CD8-positive, alpha-beta memory T cell (primary cell): ENCODE results near the gene C1QL1. TPM values are rescaled to one million over a fixed set of nuclear protein-coding genes. Genes with fewer than 3 reads are reported as not detected.
A peak's percentile ranks its signal among the peaks of the same experiment; 100 is the strongest.

Experiments
- CTCF ChIA-PET: fragments of 350-600 bp; sonication (Branson Sonifier 250); formaldehyde crosslinking; loops from one replicate; lab custom pipeline; 2021; ENCODE audit warnings: antibody characterized with exemption; lab: Charles Lee
- POLR2A ChIA-PET: fragments of 350-600 bp; sonication (Branson Sonifier 250); formaldehyde crosslinking; loops from one replicate; lab custom pipeline; 2021; ENCODE audit warnings: antibody characterized with exemption; lab: Charles Lee
- DNase-seq, 5 donors: peaks; one replicate each; pipeline versions ENCODE4 v3.0.0 to v3.0.0-alpha.2; 2020 to 2022; ENCODE audit warnings: mixed read lengths in 1 of 5
- H3K27ac ChIP-seq: one replicate; pipeline ENCODE4 v1.7.0; 2013; ENCODE audit warnings: low read depth, mild to moderate bottlenecking, low read length, moderate library complexity
- H3K27me3 ChIP-seq: 2 replicates; pipeline ENCODE4 v1.7.0; 2013; ENCODE audit warnings: low read length, mild to moderate bottlenecking; ENCODE audit not compliant: insufficient read depth, poor library complexity, severe bottlenecking
- H3K36me3 ChIP-seq: 2 replicates; pipeline ENCODE4 v1.7.0; 2013; ENCODE audit warnings: mild to moderate bottlenecking, low read length, moderate library complexity; ENCODE audit not compliant: insufficient read depth
- H3K4me1 ChIP-seq: 2 replicates; pipeline ENCODE4 v1.7.0; 2013; ENCODE audit warnings: mild to moderate bottlenecking, low read length, moderate library complexity; ENCODE audit not compliant: insufficient read depth
- H3K4me3 ChIP-seq: 2 replicates; pipeline ENCODE4 v1.7.0; 2013; ENCODE audit warnings: mild to moderate bottlenecking, low read length
- H3K9me3 ChIP-seq: 2 replicates; pipeline ENCODE4 v1.7.0; 2013; ENCODE audit warnings: mild to moderate bottlenecking, low read length
- H3K27ac Mint-ChIP-seq, 8 donors: one replicate each; pipeline ENCODE4 v1.8.0; 2020 to 2021; ENCODE audit warnings: mixed read lengths in 8 of 8, mild to moderate bottlenecking in 6 of 8, inconsistent platforms in 3 of 8, moderate library complexity in 3 of 8
- H3K27me3 Mint-ChIP-seq, 2 donors: one replicate each; pipeline ENCODE4 v1.8.0; 2020 to 2021; ENCODE audit warnings: mixed read lengths in 2 of 2, mild to moderate bottlenecking in 1 of 2, moderate library complexity in 1 of 2
- H3K36me3 Mint-ChIP-seq, 3 donors: one replicate each; pipeline ENCODE4 v1.8.0; 2020 to 2021; ENCODE audit warnings: mixed read lengths in 3 of 3, inconsistent platforms in 1 of 3, mild to moderate bottlenecking in 1 of 3
- H3K4me1 Mint-ChIP-seq, 3 donors: one replicate each; pipeline ENCODE4 v1.8.0; 2020 to 2021; ENCODE audit warnings: mixed read lengths in 3 of 3, inconsistent platforms in 1 of 3, mild to moderate bottlenecking in 1 of 3
- H3K4me3 Mint-ChIP-seq, 7 donors: one replicate each; pipeline ENCODE4 v1.8.0; 2020 to 2021; ENCODE audit warnings: mixed read lengths in 7 of 7, mild to moderate bottlenecking in 6 of 7, moderate library complexity in 4 of 7, inconsistent platforms in 2 of 7
- H3K9me3 Mint-ChIP-seq, 5 donors: one replicate each; pipeline ENCODE4 v1.8.0; 2020 to 2022; ENCODE audit warnings: mixed read lengths in 5 of 5, mild to moderate bottlenecking in 3 of 5, moderate library complexity in 2 of 5, inconsistent platforms in 1 of 5
- polyA plus RNA-seq: library from polyadenylated mRNA; unstranded; fragments of 300-500 nt; fragmentation: Illumina TruSeq; gene quantifications from one replicate; pipeline ENCODE4 v1.2.3, GENCODE V29; 2021
- total RNA-seq, 2 experiments: library from RNA; stranded (reverse); gene quantifications; one replicate each; pipeline ENCODE4 v1.2.3, GENCODE V29; 2021

C1QL1 gene
- total and polyA plus RNA-seq, 3 experiments from 2014 or later, result not detected

- no peak overlapping the region for H3K4me3 ChIP-seq
- no peaks in the 10 kb centered on the region for H3K4me1 ChIP-seq
- Mint-ChIP-seq H3K4me3 (no peak overlapping the region), H3K27ac (peak overlapping the region in 2 of 8 donors; percentile 42 to 44), H3K4me1 (no peaks in the 10 kb centered on the region), H3K27me3 (peaks cover 0 to 2% of the 10 kb centered on the region in 2 donors), H3K36me3 (no peaks in the 10 kb centered on the region), H3K9me3 (no peaks in the 10 kb centered on the region)
- H3K9me3 ChIP-seq, result no peaks in the 10 kb centered on the region
- DNase-seq, result no peak
- no peaks in the 10 kb centered on the region for H3K27me3 ChIP-seq
- no peak overlapping the region for H3K27ac ChIP-seq
- ChIA-PET POLR2A (no interaction called here), CTCF (interaction anchor here (1.0 kb wide), 1 partner anchor 13 kb away, joined by 3 read pairs; no protein-coding TSS in a partner anchor)
- H3K36me3 ChIP-seq, result no peaks in the 10 kb centered on the region
Observed at GRCh38 chr17:44928950-44929720, 39.0 kb downstream of the C1QL1 start.

GRCh38 chr17:44928136-44928535 is 40.0 kb downstream of the C1QL1 start:
- peak in 1 of 5 donors; percentile 30 for DNase-seq
- peaks cover 1 to 2% of the 10 kb centered on the region in 2 donors for H3K27me3 Mint-ChIP-seq
- no peaks in the 10 kb centered on the region for H3K4me1 ChIP-seq

GRCh38 chr17:44927696-44928095 is 40.4 kb downstream of the C1QL1 start:
- peaks cover 2 to 6% of the 10 kb centered on the region in 2 donors for H3K27me3 Mint-ChIP-seq
- ChIA-PET CTCF (interaction anchor here (0.6 to 1.6 kb wide), 2 partner anchors 208 to 674 kb away, joined by 3 read pairs; partner anchors contain the start of gene ACBD4), POLR2A (no interaction called here)
- no peak overlapping the region for H3K4me3 ChIP-seq
- H3K4me1 Mint-ChIP-seq, result no peaks in the 10 kb centered on the region
- H3K9me3 ChIP-seq, result no peaks in the 10 kb centered on the region
- no peaks in the 10 kb centered on the region for H3K4me1 ChIP-seq
- peak in 1 of 5 donors; percentile 20 for DNase-seq
- H3K27me3 ChIP-seq, result no peaks in the 10 kb centered on the region
- H3K27ac ChIP-seq, result no peak overlapping the region
- no peaks in the 10 kb centered on the region for H3K36me3 Mint-ChIP-seq
- no peak overlapping the region for H3K4me3 Mint-ChIP-seq
- H3K36me3 ChIP-seq, result no peaks in the 10 kb centered on the region
- no peaks in the 10 kb centered on the region for H3K9me3 Mint-ChIP-seq
- H3K27ac Mint-ChIP-seq, result peak overlapping the region in 1 of 8 donors; percentile 79

More at GRCh38 chr17:44928136-44928535, 40.0 kb downstream of the C1QL1 start:
- H3K27ac Mint-ChIP-seq, result peak overlapping the region in 1 of 8 donors; percentile 79
- POLR2A ChIA-PET, result no interaction called here
- Histone ChIP-seq H3K27me3 (no peaks in the 10 kb centered on the region), H3K9me3 (no peaks in the 10 kb centered on the region), H3K27ac (no peak overlapping the region), H3K36me3 (no peaks in the 10 kb centered on the region), H3K4me3 (no peak overlapping the region)
- no peaks in the 10 kb centered on the region for H3K36me3 Mint-ChIP-seq
- CTCF ChIA-PET, result no interaction called here
- H3K4me1 Mint-ChIP-seq, result no peaks in the 10 kb centered on the region
- no peaks in the 10 kb centered on the region for H3K9me3 Mint-ChIP-seq
- H3K4me3 Mint-ChIP-seq, result no peak overlapping the region

- H3K27me3 ChIP-seq, result no peaks in the 10 kb centered on the region
- Mint-ChIP-seq H3K27ac (no peak overlapping the region), H3K36me3 (no peaks in the 10 kb centered on the region), H3K27me3 (peaks cover 2 to 10% of the 10 kb centered on the region in 2 donors), H3K4me1 (no peaks in the 10 kb centered on the region), H3K4me3 (no peak overlapping the region), H3K9me3 (no peaks in the 10 kb centered on the region)
- no peak overlapping the region for H3K27ac ChIP-seq
- H3K4me1 ChIP-seq, result no peaks in the 10 kb centered on the region
- ChIA-PET POLR2A (no interaction called here), CTCF (interaction anchor here (0.6 to 1.6 kb wide), 2 partner anchors 208 to 673 kb away, joined by 3 read pairs; partner anchors contain the start of gene ACBD4)
- H3K36me3 ChIP-seq, result no peaks in the 10 kb centered on the region
- no peaks in the 10 kb centered on the region for H3K9me3 ChIP-seq
- DNase-seq, result peak in 1 of 5 donors; percentile 37
- H3K4me3 ChIP-seq, result no peak overlapping the region
Observed at GRCh38 chr17:44926821-44927525, 41.1 kb downstream of the C1QL1 start.

DNA sequence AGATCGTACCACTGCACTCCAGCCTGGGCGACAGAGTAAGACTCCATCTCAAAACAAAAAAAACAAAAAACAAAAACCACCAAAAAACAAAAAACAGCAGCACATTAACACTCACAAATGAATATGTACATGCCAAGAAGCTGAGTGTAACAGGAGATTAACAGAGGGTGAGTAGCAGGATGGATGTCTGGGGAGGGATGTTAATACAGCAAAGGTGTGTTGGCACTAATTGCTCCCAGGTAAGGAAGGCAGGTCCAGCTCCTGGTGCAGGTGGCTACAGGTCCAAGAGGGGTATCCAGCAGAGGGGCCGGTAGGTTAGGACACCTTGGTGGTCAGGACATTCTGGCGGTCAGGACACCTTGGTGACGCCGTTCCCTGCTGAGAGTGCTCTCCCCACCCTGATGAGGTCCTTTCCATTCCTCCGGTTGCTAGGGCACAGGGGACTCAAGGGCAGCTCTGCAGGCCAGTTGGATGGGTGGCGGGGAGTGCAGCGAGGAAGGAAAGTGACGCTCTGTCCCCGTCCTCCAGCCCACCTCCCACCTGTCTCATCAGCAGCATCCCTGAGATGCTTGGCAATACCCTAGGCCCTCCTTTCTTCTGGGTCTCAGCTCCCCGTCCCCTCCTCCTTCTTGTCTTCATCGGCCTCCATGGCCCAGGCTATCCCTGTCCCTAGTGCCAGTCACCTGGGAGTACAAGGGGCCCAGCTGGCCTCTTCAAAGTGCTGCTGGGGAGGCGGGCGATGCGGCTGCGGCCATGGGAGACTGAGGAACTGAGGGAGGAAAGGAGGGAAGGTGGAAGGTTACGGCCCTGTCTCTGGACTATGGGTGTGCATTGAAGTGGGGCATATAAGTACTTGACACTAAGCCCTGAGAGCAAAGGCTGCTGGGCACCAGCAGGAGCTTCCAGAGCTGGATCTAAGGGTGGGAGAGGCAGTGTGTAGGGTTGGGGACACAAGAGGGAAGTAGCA is 42.1 kb downstream of the C1QL1 start:
- no peaks in the 10 kb centered on the region for H3K9me3 ChIP-seq
- H3K27me3 ChIP-seq, result no peaks in the 10 kb centered on the region
- H3K27ac ChIP-seq, result no peak overlapping the region
- Mint-ChIP-seq H3K4me3 (no peak overlapping the region), H3K4me1 (no peaks in the 10 kb centered on the region), H3K9me3 (no peaks in the 10 kb centered on the region), H3K27ac (peak overlapping the region in 1 of 8 donors; percentile 89), H3K36me3 (no peaks in the 10 kb centered on the region), H3K27me3 (peaks cover 2 to 14% of the 10 kb centered on the region in 2 donors)
- peak in 1 of 5 donors; percentile 37 for DNase-seq
- no peaks in the 10 kb centered on the region for H3K4me1 ChIP-seq
- ChIA-PET POLR2A (no interaction called here), CTCF (interaction anchor here (1.6 kb wide), 1 partner anchor 209 kb away, joined by 3 read pairs; the partner anchor contains the start of gene ACBD4)
- no peaks in the 10 kb centered on the region for H3K36me3 ChIP-seq
- no peak overlapping the region for H3K4me3 ChIP-seq

DNA sequence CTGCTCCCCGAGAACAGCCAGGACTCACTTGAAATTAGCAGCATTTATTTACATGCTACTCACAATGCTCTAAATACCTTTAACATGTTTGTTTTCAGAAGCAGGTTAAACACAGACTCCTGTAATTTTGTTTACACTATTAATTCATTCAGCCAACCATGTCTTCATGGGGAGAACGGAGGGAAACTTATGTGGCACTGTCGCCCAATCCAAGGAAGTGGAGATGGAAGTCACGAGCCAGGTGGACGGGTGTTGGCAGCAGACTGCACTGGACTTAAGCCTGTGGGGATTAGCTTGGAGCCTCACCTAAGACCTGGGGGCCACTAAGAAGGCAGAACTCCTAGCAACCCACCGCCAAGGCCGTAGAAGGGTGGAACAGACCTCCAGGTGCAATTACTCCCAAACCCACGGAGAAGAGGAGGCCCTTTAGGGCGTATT is 44.0 kb downstream of the C1QL1 start:
- CTCF ChIA-PET, result no interaction called here
- no peaks in the 10 kb centered on the region for H3K36me3 Mint-ChIP-seq

GRCh38 chr17:44922746-44923470 is 45.2 kb downstream of the C1QL1 start:
- no peaks in the 10 kb centered on the region for H3K4me1 Mint-ChIP-seq

More for the DNA sequence above, 44.0 kb downstream of the C1QL1 start:
- Histone ChIP-seq H3K9me3 (no peaks in the 10 kb centered on the region), H3K36me3 (no peaks in the 10 kb centered on the region), H3K4me1 (no peaks in the 10 kb centered on the region), H3K27me3 (no peaks in the 10 kb centered on the region), H3K27ac (no peak overlapping the region), H3K4me3 (no peak overlapping the region)
- Mint-ChIP-seq H3K27me3 (peaks cover 2 to 21% of the 10 kb centered on the region in 2 donors), H3K9me3 (no peaks in the 10 kb centered on the region), H3K4me1 (no peaks in the 10 kb centered on the region), H3K27ac (no peak overlapping the region), H3K4me3 (no peak overlapping the region)
- DNase-seq, result peak in 1 of 5 donors; percentile 25
- POLR2A ChIA-PET, result interaction anchor here (0.6 kb wide), 1 partner anchor 9 kb away, joined by 3 read pairs; no protein-coding TSS in a partner anchor

More at GRCh38 chr17:44922746-44923470, 45.2 kb downstream of the C1QL1 start:
- Histone ChIP-seq H3K4me1 (no peaks in the 10 kb centered on the region), H3K27me3 (no peaks in the 10 kb centered on the region), H3K9me3 (no peaks in the 10 kb centered on the region), H3K27ac (no peak overlapping the region), H3K4me3 (no peak overlapping the region), H3K36me3 (no peaks in the 10 kb centered on the region)
- CTCF ChIA-PET, result interaction anchor here (1.4 to 5.6 kb wide), 2 partner anchors 98 to 275 kb away, joined by 3 to 45 read pairs; no protein-coding TSS in a partner anchor
- peak in 1 of 5 donors; percentile 30 for DNase-seq
- H3K9me3 Mint-ChIP-seq, result no peaks in the 10 kb centered on the region
- H3K36me3 Mint-ChIP-seq, result no peaks in the 10 kb centered on the region
- no peak overlapping the region for H3K27ac Mint-ChIP-seq
- H3K4me3 Mint-ChIP-seq, result no peak overlapping the region
- POLR2A ChIA-PET, result no interaction called here
- peaks cover 2 to 21% of the 10 kb centered on the region in 2 donors for H3K27me3 Mint-ChIP-seq
